Bladder microvascular endothelial cell (primary cell): Measurements from ENCODE around the gene HYLS1. TPM values are rescaled to one million over a fixed set of nuclear protein-coding genes. Genes with fewer than 3 reads are reported as not detected.

Experiments
- total RNA-seq: library from RNA; depleted of rRNA; stranded (reverse); fragments of >200 nt; gene quantifications from 2 replicates; pipeline ENCODE4 v1.2.3, GENCODE V29; 2014

Gene HYLS1
- total RNA-seq, result 6.8 and 7.7 TPM in 2 replicates

GRCh38 chr11:125887373-125888324 lies at the start of gene HYLS1:
HYLS1 (plus strand) TSS chr11:125887668; CDS start chr11:125899369, 11,701 bp downstream.

GRCh38 chr11:125902927-125903710 lies 15.7 kb downstream of the HYLS1 start, which contains the start of gene PUS3:
PUS3 (minus strand) TSS chr11:125903206; CDS start chr11:125896284, 6,922 bp downstream.

GRCh38 chr11:125903711-125904659 lies 16.5 kb downstream of the HYLS1 start, which contains the start of gene DDX25:
DDX25 (plus strand) TSS chr11:125904508; CDS start chr11:125904518, 10 bp downstream.

GRCh38 chr11:125945797-125946520 lies 58.5 kb downstream of the HYLS1 start, which contains the start of gene VSIG10L2:
VSIG10L2 (plus strand) TSS chr11:125946044; CDS start chr11:125946056, 12 bp downstream.

Other genes starting within 250 kb of the HYLS1 start
- not detected in 2 replicates for gene ACRV1, start 206.8 kb upstream of the HYLS1 start, total RNA-seq
- not detected in 2 replicates for gene PATE1, start 141.4 kb upstream of the HYLS1 start, total RNA-seq
- gene PATE2, start 108.8 kb upstream of the HYLS1 start, total RNA-seq, result 0.16 TPM in 1 of 2 replicates, not detected in the other
- gene PATE3, start 99.5 kb upstream of the HYLS1 start, total RNA-seq, result not detected in 2 replicates
- gene PATE4, start 54.4 kb upstream of the HYLS1 start, total RNA-seq, result under 0.01 TPM in 1 of 2 replicates, not detected in the other
- gene PUS3, start 15.5 kb downstream of the HYLS1 start, total RNA-seq, result 8.3 and 11.3 TPM in 2 replicates
- gene DDX25, start 16.8 kb downstream of the HYLS1 start, total RNA-seq, result under 0.01 and 0.13 TPM in 2 replicates
- gene VSIG10L2, start 58.4 kb downstream of the HYLS1 start, total RNA-seq, result not detected in 2 replicates
- 0.81 and 7.0 TPM in 2 replicates for gene CDON, start 175.2 kb downstream of the HYLS1 start, total RNA-seq